ENCODE data around the gene KCNK5.

Gene KCNK5

GRCh38 chr6:39153766-39154397 lies 75.4 kb downstream of the KCNK5 start:
- H3K4me1 ChIP-seq (ENCODE audit: control insufficient read depth, insufficient read depth, low read length, poor library complexity, severe bottlenecking), result no peaks in the 10 kb centered on the region
- H3K27ac ChIP-seq (ENCODE audit: low read depth, low read length, severe bottlenecking), result no peak overlapping the region
- H3K36me3 ChIP-seq (ENCODE audit: control insufficient read depth, insufficient read depth, low read length), result no peaks in the 10 kb centered on the region
- no peaks in the 10 kb centered on the region for H3K9me3 ChIP-seq (ENCODE audit: control insufficient read depth, low read length)
- 83 to 86% methylated on average over 3 to 6 of the region's 6 CpGs for WGBS, 2 experiments (ENCODE audit: insufficient coverage in 2 of 2)
- H3K4me3 ChIP-seq (ENCODE audit: extremely low read depth, insufficient read depth, low read length, poor library complexity, severe bottlenecking), result no peak overlapping the region

DNA sequence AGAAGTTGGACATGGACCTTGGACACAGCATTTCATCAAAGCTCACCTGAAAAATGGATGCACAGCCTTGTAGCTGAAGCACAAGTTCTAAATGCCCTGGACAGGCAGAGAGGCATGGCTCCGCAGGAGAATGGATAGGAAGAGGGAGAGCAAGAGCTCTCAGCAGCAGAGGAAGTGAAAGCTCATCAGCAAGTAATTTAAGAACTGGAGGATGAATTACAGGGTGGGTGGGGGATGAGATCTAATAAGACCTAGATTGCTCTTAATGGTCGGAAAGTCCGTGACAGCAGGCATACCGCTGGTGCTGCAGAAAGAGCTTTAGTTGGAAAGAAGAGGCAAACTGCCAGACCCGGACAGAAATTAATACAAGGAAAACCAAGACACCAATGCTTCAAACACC lies 77.0 kb downstream of the KCNK5 start:
- no peaks in the 10 kb centered on the region for H3K9me3 ChIP-seq (ENCODE audit: control insufficient read depth, low read length)
- H3K27ac ChIP-seq (ENCODE audit: low read depth, low read length, severe bottlenecking), result no peak overlapping the region
- H3K4me1 ChIP-seq (ENCODE audit: control insufficient read depth, insufficient read depth, low read length, poor library complexity, severe bottlenecking), result no peaks in the 10 kb centered on the region
- WGBS, 2 experiments (ENCODE audit: insufficient coverage in 2 of 2), result 90 to 91% methylated on average over 3 to 4 of the region's 5 CpGs
- H3K36me3 ChIP-seq (ENCODE audit: control insufficient read depth, insufficient read depth, low read length), result no peaks in the 10 kb centered on the region
- H3K4me3 ChIP-seq (ENCODE audit: extremely low read depth, insufficient read depth, low read length, poor library complexity, severe bottlenecking), result no peak overlapping the region

DNA sequence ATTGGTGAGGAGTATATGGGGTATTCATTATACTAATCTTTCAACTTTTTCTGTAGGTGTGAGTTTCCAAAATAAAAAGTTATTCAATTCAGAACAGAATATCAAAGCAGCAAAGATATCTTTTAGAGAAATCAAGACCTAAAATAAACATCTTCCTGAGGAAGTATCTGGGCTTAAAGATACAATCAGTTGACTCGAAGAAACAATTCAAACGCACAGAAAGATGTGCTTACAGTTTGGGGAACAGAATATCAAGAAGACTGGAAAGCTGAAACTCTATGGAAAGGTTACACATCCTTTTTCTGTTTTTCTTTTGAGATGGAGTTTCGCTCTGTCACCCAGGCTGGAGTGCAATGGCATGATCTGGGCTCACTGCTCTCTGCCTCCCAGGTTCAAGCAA lies 78.1 kb downstream of the KCNK5 start:
- no peaks in the 10 kb centered on the region for H3K9me3 ChIP-seq (ENCODE audit: control insufficient read depth, low read length)

GRCh38 chr6:39144481-39145173 lies 84.6 kb downstream of the KCNK5 start:
- no peaks in the 10 kb centered on the region for H3K9me3 ChIP-seq (ENCODE audit: control insufficient read depth, low read length)
- H3K36me3 ChIP-seq (ENCODE audit: control insufficient read depth, insufficient read depth, low read length), result no peaks in the 10 kb centered on the region
- WGBS, 2 experiments (ENCODE audit: insufficient coverage in 2 of 2), result 100% methylated on average over 1 of the region's 1 CpG; no CpG with 5 or more reads in 1 of the 2 experiments
- H3K4me3 ChIP-seq (ENCODE audit: extremely low read depth, insufficient read depth, low read length, poor library complexity, severe bottlenecking), result no peak overlapping the region
- H3K27ac ChIP-seq (ENCODE audit: low read depth, low read length, severe bottlenecking), result no peak overlapping the region
- peaks cover 10% of the 10 kb centered on the region for H3K4me1 ChIP-seq (ENCODE audit: control insufficient read depth, insufficient read depth, low read length, poor library complexity, severe bottlenecking)

More for the DNA sequence above, 78.1 kb downstream of the KCNK5 start:
- no peaks in the 10 kb centered on the region for H3K4me1 ChIP-seq (ENCODE audit: control insufficient read depth, insufficient read depth, low read length, poor library complexity, severe bottlenecking)
- H3K4me3 ChIP-seq (ENCODE audit: extremely low read depth, insufficient read depth, low read length, poor library complexity, severe bottlenecking), result no peak overlapping the region
- 76 to 81% methylated on average over 2 of the region's 3 CpGs for WGBS, 2 experiments (ENCODE audit: insufficient coverage in 2 of 2)
- no peak overlapping the region for H3K27ac ChIP-seq (ENCODE audit: low read depth, low read length, severe bottlenecking)
- no peaks in the 10 kb centered on the region for H3K36me3 ChIP-seq (ENCODE audit: control insufficient read depth, insufficient read depth, low read length)

DNA sequence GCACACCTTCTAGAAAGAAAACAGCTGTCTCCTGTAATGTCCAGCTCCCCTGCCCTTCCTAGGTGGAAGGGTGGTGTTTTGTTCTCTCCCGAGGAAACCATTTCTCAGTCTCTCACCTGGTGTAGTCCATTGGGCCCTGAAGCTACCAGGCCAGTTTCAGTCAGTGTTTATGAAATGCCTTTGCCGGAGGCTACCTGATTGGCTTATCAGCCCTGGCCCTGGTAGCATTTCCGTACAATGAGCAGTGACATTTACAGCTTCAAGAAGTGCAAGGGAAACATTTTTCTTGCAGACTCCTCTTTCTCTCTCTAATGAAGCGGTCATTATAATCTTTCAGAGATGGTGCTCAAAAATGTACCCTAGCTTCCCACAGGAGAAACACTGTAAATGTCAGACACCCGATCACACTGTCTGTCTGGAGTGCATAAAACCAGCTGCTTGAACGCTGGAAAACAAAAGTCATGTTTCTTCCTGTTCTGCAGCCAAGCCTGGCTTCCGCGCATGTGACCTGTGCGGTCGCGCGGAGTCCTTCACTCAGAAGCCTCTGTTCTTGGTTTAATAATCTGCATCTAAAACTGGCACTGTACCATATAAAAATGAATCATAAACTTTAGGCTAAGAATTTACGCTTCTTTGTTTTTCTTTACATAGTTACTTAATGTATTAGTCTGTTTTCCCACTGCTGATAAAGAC lies 85.9 kb downstream of the KCNK5 start:
- Histone ChIP-seq H3K27ac (ENCODE audit: low read depth, low read length, severe bottlenecking) (no peak overlapping the region), H3K4me1 (ENCODE audit: control insufficient read depth, insufficient read depth, low read length, poor library complexity, severe bottlenecking) (peaks cover 10% of the 10 kb centered on the region), H3K4me3 (ENCODE audit: extremely low read depth, insufficient read depth, low read length, poor library complexity, severe bottlenecking) (no peak overlapping the region), H3K9me3 (ENCODE audit: control insufficient read depth, low read length) (no peaks in the 10 kb centered on the region), H3K36me3 (ENCODE audit: control insufficient read depth, insufficient read depth, low read length) (no peaks in the 10 kb centered on the region)
- WGBS, 2 experiments (ENCODE audit: insufficient coverage in 2 of 2), result 89 to 96% methylated on average over 6 to 8 of the region's 13 CpGs

- no peak overlapping the region for H3K27ac ChIP-seq (ENCODE audit: low read depth, low read length, severe bottlenecking)
- 68 to 76% methylated on average over 4 to 6 of the region's 7 CpGs for WGBS, 2 experiments (ENCODE audit: insufficient coverage in 2 of 2)
- H3K4me1 ChIP-seq (ENCODE audit: control insufficient read depth, insufficient read depth, low read length, poor library complexity, severe bottlenecking), result peaks cover 10% of the 10 kb centered on the region
These were observed 88.6 kb downstream of the KCNK5 start for GRCh38 chr6:39140556-39141167.

More at GRCh38 chr6:39140556-39141167, 88.6 kb downstream of the KCNK5 start:
- Histone ChIP-seq H3K4me3 (ENCODE audit: extremely low read depth, insufficient read depth, low read length, poor library complexity, severe bottlenecking) (no peak overlapping the region), H3K36me3 (ENCODE audit: control insufficient read depth, insufficient read depth, low read length) (no peaks in the 10 kb centered on the region), H3K9me3 (ENCODE audit: control insufficient read depth, low read length) (no peaks in the 10 kb centered on the region)

Measured in mesodermal cell (in vitro differentiated cells).